ENCODE results near the gene DNAJB5. TPM values are rescaled to one million over a fixed set of nuclear protein-coding genes. Genes with fewer than 3 reads are reported as not detected.
"Not testable (repeated sequence)": the region's sequence is repeated elsewhere in the genome, so short reads cannot be mapped to it uniquely, and the experiment has no call there.

DNAJB5 gene
- 1 to 10 TPM; 1.6 to 8.5 TPM for total RNA-seq

- Histone ChIP-seq H3K9me3 (no peaks in the 10 kb centered on the region), H3K4me1 (no peaks in the 10 kb centered on the region), H3K27me3 (no peaks in the 10 kb centered on the region), H3K36me3 (no peaks in the 10 kb centered on the region), H3K9ac (ENCODE audit: low read depth in 2 of 2, low read length in 2 of 2) (peak within 1 kb of the TSS; percentile 65 to 95), H3K4me3 (peak within 1 kb of the TSS; percentile 85), H3K27ac (peak within 1 kb of the TSS; percentile 51)
- peak; percentile 99 for DNase-seq
- no peak for TF ChIP-seq CTCF (IDR thresholded peaks at IDR 0.05)
- intact Hi-C loops (cut with DNase I), result no loop called here
Measured at GRCh38 chr9:34989003-34989945, at the start of gene DNAJB5. Gene DNAJB5, plus strand, starts transcription at chr9:34989745. Its CDS starts 886 bp downstream, at chr9:34990631.

- H3K27ac ChIP-seq; H3K27me3 ChIP-seq; H3K9me3 ChIP-seq; H3K4me3 ChIP-seq; H3K4me1 ChIP-seq; DNase-seq; H3K36me3 ChIP-seq; intact Hi-C loops (cut with DNase I); H3K9ac ChIP-seq (ENCODE audit: low read depth in 2 of 2, low read length in 2 of 2): not testable (repeated sequence)
Measured at GRCh38 chr9:34939989-34940388, 49.6 kb upstream of the DNAJB5 start.

- peaks cover 3% of the 10 kb centered on the region for H3K27me3 ChIP-seq
- no peaks in the 10 kb centered on the region for H3K9me3 ChIP-seq
- TF ChIP-seq CTCF (IDR thresholded peaks at IDR 0.05), result no peak
- DNase-seq, result no peak
- intact Hi-C loops (cut with DNase I), result no loop called here
- no peak overlapping the region for H3K9ac ChIP-seq (ENCODE audit: low read depth in 2 of 2, low read length in 2 of 2)
- H3K4me3 ChIP-seq, result no peak overlapping the region
- no peaks in the 10 kb centered on the region for H3K4me1 ChIP-seq
- no peak overlapping the region for H3K27ac ChIP-seq
- H3K36me3 ChIP-seq, result no peaks in the 10 kb centered on the region
Measured at GRCh38 chr9:34948451-34948850, 41.1 kb upstream of the DNAJB5 start.

GRCh38 chr9:34954225-34954624 lies 35.3 kb upstream of the DNAJB5 start:
- TF ChIP-seq CTCF (IDR thresholded peaks at IDR 0.05), result no peak
- Histone ChIP-seq H3K9ac (ENCODE audit: low read depth in 2 of 2, low read length in 2 of 2) (no peak overlapping the region), H3K9me3 (no peaks in the 10 kb centered on the region), H3K36me3 (no peaks in the 10 kb centered on the region), H3K27ac (no peak overlapping the region), H3K4me1 (no peaks in the 10 kb centered on the region), H3K27me3 (peaks cover 30% of the 10 kb centered on the region), H3K4me3 (no peak overlapping the region)
- no peak for DNase-seq
- intact Hi-C loops (cut with DNase I), result no loop called here

- intact Hi-C loops (cut with DNase I), result not testable (repeated sequence)
Measured at GRCh38 chr9:34956066-34956465, 33.5 kb upstream of the DNAJB5 start.

GRCh38 chr9:34956648-34957047 lies 32.9 kb upstream of the DNAJB5 start:
- H3K4me1 ChIP-seq, result no peaks in the 10 kb centered on the region
- intact Hi-C loops (cut with DNase I), result no loop called here
- no peak overlapping the region for H3K27ac ChIP-seq
- no peak overlapping the region for H3K9ac ChIP-seq (ENCODE audit: low read depth in 2 of 2, low read length in 2 of 2)
- no peak for TF ChIP-seq CTCF (IDR thresholded peaks at IDR 0.05)
- peaks cover 34% of the 10 kb centered on the region for H3K27me3 ChIP-seq
- H3K9me3 ChIP-seq, result no peaks in the 10 kb centered on the region
- DNase-seq, result no peak
- no peak overlapping the region for H3K4me3 ChIP-seq
- H3K36me3 ChIP-seq, result no peaks in the 10 kb centered on the region

More at GRCh38 chr9:34956066-34956465, 33.5 kb upstream of the DNAJB5 start:
- not testable (repeated sequence) for H3K4me1 ChIP-seq; H3K27ac ChIP-seq; DNase-seq; H3K9ac ChIP-seq (ENCODE audit: low read depth in 2 of 2, low read length in 2 of 2); H3K4me3 ChIP-seq; H3K9me3 ChIP-seq; H3K36me3 ChIP-seq
- H3K27me3 ChIP-seq, result peaks cover 34% of the 10 kb centered on the region

Measured in colonic mucosa (tissue), 4 donors.